H1 (cell line): ENCODE data around the gene PHLPP2. TPM values are rescaled to one million over a fixed set of nuclear protein-coding genes. Genes with fewer than 3 reads are reported as not detected.

ENCODE experiments used
- CTCF ChIA-PET: fragments of 300-600 bp; sonication (Branson Sonifier 250); formaldehyde crosslinking; loops from one replicate; lab custom pipeline; 2021; ENCODE audit not compliant: partially characterized antibody; lab: Charles Lee
- POLR2A ChIA-PET: fragments of 300-600 bp; sonication (Branson Sonifier 250); formaldehyde crosslinking; loops from one replicate; lab custom pipeline; 2021; ENCODE audit warnings: inconsistent platforms; ENCODE audit not compliant: partially characterized antibody; lab: Charles Lee
- DNase-seq, 2 experiments: peaks; one replicate each; pipeline versions ENCODE4 v3.0.0 to v3.0.0-alpha.2; 2010 to 2022; ENCODE audit warnings: low spot score in 2 of 2, low read depth in 1 of 2, mixed read lengths in 1 of 2
- FAIRE-seq: peaks from 2 replicates; lab custom pipeline; 2011; peaks lifted over from hg19 to GRCh38; lab: Jason Lieb, UNC
- H2AFZ ChIP-seq: 2 replicates; pipeline ENCODE4 v1.8.1; 2012; ENCODE audit warnings: low read length, inconsistent platforms
- H2AK5ac ChIP-seq: 2 replicates; pipeline ENCODE4 v1.6.1; 2013; ENCODE audit warnings: low read depth, low read length
- H2BK120ac ChIP-seq: replicated peaks from 2 replicates; pipeline ENCODE3; 2013; ENCODE audit warnings: low read depth, low read length, inconsistent platforms
- H2BK12ac ChIP-seq: 2 replicates; pipeline ENCODE4 v1.6.1; 2013; ENCODE audit warnings: low read depth, low read length
- H2BK15ac ChIP-seq: 2 replicates; pipeline ENCODE4 v1.6.1; 2013; ENCODE audit warnings: low read length
- H2BK20ac ChIP-seq: 2 replicates; pipeline ENCODE4 v1.6.1; 2013; ENCODE audit warnings: low read length
- H2BK5ac ChIP-seq: 2 replicates; pipeline ENCODE4 v1.6.1; 2013; ENCODE audit warnings: low read depth, low read length
- H3K14ac ChIP-seq: 2 replicates; pipeline ENCODE4 v1.6.1; 2013; ENCODE audit warnings: inconsistent platforms; ENCODE audit not compliant: insufficient read length
- H3K18ac ChIP-seq: 2 replicates; pipeline ENCODE4 v1.6.1; 2013; ENCODE audit warnings: low read length; ENCODE audit errors: extremely low read depth
- H3K23ac ChIP-seq: 2 replicates; pipeline ENCODE4 v1.6.1; 2013; ENCODE audit warnings: inconsistent platforms; ENCODE audit not compliant: insufficient read length
- H3K23me2 ChIP-seq: 2 replicates; pipeline ENCODE4 v1.6.1; 2013; ENCODE audit warnings: low read depth, low read length
- H3K27ac ChIP-seq: 2 replicates; pipeline ENCODE4 v1.6.1; 2011; ENCODE audit warnings: low read depth, low read length, inconsistent platforms
- H3K27me3 ChIP-seq, 4 experiments: replicated peaks in 1 of 4; 1 replicate in 1 of 4; 2 replicates in 3 of 4; pipeline versions ENCODE4 v1.6.1 to v1.8.1; 2011 to 2013; ENCODE audit warnings: low read length in 3 of 4, mild to moderate bottlenecking in 3 of 4, inconsistent platforms in 2 of 4, mixed read lengths in 2 of 4, moderate library complexity in 1 of 4; ENCODE audit not compliant: control insufficient read depth in 3 of 4, insufficient read depth in 3 of 4; ENCODE audit errors: extremely low read depth in 1 of 4
- H3K36me3 ChIP-seq, 4 experiments: 2 replicates each; pipeline versions ENCODE4 v1.6.1 to v1.8.1; 2011 to 2013; ENCODE audit warnings: mild to moderate bottlenecking in 4 of 4, low read length in 3 of 4, moderate library complexity in 2 of 4, control low read depth in 1 of 4, inconsistent platforms in 1 of 4; ENCODE audit not compliant: insufficient read depth in 4 of 4, control insufficient read depth in 2 of 4
- H3K4ac ChIP-seq: replicated peaks from 2 replicates; pipeline ENCODE3; 2013; ENCODE audit warnings: low read length, low read depth, mixed read lengths, inconsistent platforms; ENCODE audit not compliant: insufficient read length
- H3K4me1 ChIP-seq, 4 experiments: replicated peaks in 1 of 4; 1 replicate in 1 of 4; 2 replicates in 3 of 4; pipeline versions ENCODE4 v1.6.1 to v1.8.1; 2011 to 2013; ENCODE audit warnings: low read length in 3 of 4, inconsistent platforms in 2 of 4, mixed read lengths in 1 of 4; ENCODE audit not compliant: insufficient read depth in 4 of 4, control insufficient read depth in 3 of 4
- H3K4me2 ChIP-seq, 2 experiments: 2 replicates each; pipeline versions ENCODE4 v1.6.1 to v1.8.1; 2011 to 2013; ENCODE audit warnings: low read depth in 2 of 2, low read length in 2 of 2, control low read depth in 1 of 2, inconsistent platforms in 1 of 2, mild to moderate bottlenecking in 1 of 2; ENCODE audit not compliant: insufficient read depth in 1 of 2
- H3K4me3 ChIP-seq, 4 experiments: fragments of 200-600, 300-600 bp in 1 of 4; sonication (generic), shearing (Covaris generic), sonication (Bioruptor Twin) in 1 of 4; 2 replicates each; pipeline versions ENCODE4 v1.5.1 to v1.8.1; 2011 to 2016; ENCODE audit warnings: low read length in 4 of 4, low read depth in 3 of 4, control low read depth in 2 of 4, inconsistent platforms in 2 of 4, mild to moderate bottlenecking in 2 of 4, mixed read lengths in 1 of 4, moderate library complexity in 1 of 4; ENCODE audit not compliant: insufficient read depth in 2 of 4; ENCODE audit errors: extremely low read depth in 1 of 4
- H3K56ac ChIP-seq: replicated peaks from 2 replicates; pipeline ENCODE3; 2013; ENCODE audit warnings: low read depth, mild to moderate bottlenecking, mixed read lengths, low read length, inconsistent platforms; ENCODE audit not compliant: insufficient read length
- H3K79me1 ChIP-seq: 2 replicates; pipeline ENCODE4 v1.6.1; 2013; ENCODE audit warnings: low read depth, low read length, control low read depth
- H3K79me2 ChIP-seq, 2 experiments: 2 replicates each; pipeline versions ENCODE4 v1.6.1 to v1.8.1; 2012 to 2013; ENCODE audit warnings: low read length in 2 of 2, mild to moderate bottlenecking in 2 of 2, inconsistent platforms in 1 of 2; ENCODE audit not compliant: insufficient read depth in 2 of 2, control insufficient read depth in 1 of 2
- H3K9ac ChIP-seq, 4 experiments: replicated peaks in 1 of 4; 1 replicate in 1 of 4; 2 replicates in 3 of 4; pipeline versions ENCODE4 v1.6.1 to v1.8.1; 2011 to 2013; ENCODE audit warnings: low read depth in 3 of 4, low read length in 3 of 4, control low read depth in 2 of 4, mild to moderate bottlenecking in 2 of 4, moderate library complexity in 2 of 4, inconsistent platforms in 1 of 4; ENCODE audit errors: extremely low read depth in 1 of 4
- H3K9me3 ChIP-seq, 2 experiments: 2 replicates each; pipeline versions ENCODE4 v1.6.1 to v1.8.1; 2012 to 2013; ENCODE audit warnings: mild to moderate bottlenecking in 2 of 2, moderate library complexity in 2 of 2, control low read depth in 1 of 2, inconsistent platforms in 1 of 2, low read depth in 1 of 2, low read length in 1 of 2, mixed read lengths in 1 of 2; ENCODE audit not compliant: insufficient read depth in 2 of 2
- H4K20me1 ChIP-seq, 2 experiments: replicated peaks in 1 of 2; 2 replicates each; pipeline versions ENCODE3 to v1.8.1; 2011 to 2013; ENCODE audit warnings: inconsistent platforms in 2 of 2, low read length in 2 of 2, mild to moderate bottlenecking in 1 of 2; ENCODE audit not compliant: insufficient read depth in 2 of 2, control insufficient read depth in 1 of 2
- H4K5ac ChIP-seq: 2 replicates; pipeline ENCODE4 v1.6.1; 2013; ENCODE audit warnings: low read length, low read depth, mixed read lengths, inconsistent platforms; ENCODE audit not compliant: insufficient read length
- H4K8ac ChIP-seq: 2 replicates; pipeline ENCODE4 v1.8.0; 2013; ENCODE audit warnings: mild to moderate bottlenecking, moderate library complexity, low read length, inconsistent platforms; ENCODE audit not compliant: insufficient read depth; ENCODE audit errors: extremely low read depth
- H4K91ac ChIP-seq: replicated peaks from 2 replicates; pipeline ENCODE3; 2013; ENCODE audit warnings: low read length, mixed read lengths, inconsistent platforms; ENCODE audit not compliant: insufficient read length
- CBX8 ChIP-seq: fragments of 300-800, 300-1000 bp; sonication (generic); IDR thresholded peaks from 2 replicates; pipeline ENCODE4 v1.7.1; 2016; ENCODE audit warnings: low read depth, low read length, borderline replicate concordance
- KDM1A ChIP-seq: fragments of 200-600, 300-600 bp; sonication (generic); IDR thresholded peaks from 2 replicates; pipeline ENCODE4 v1.7.1; 2016; ENCODE audit warnings: mild to moderate bottlenecking, low read length, borderline replicate concordance
- KDM5A ChIP-seq: fragments of 200-600 bp; IDR thresholded peaks from 2 replicates; pipeline ENCODE4 v1.7.1; 2012; ENCODE audit warnings: mild to moderate bottlenecking, low read length, inconsistent platforms, mixed read lengths
- POLR2A ChIP-seq, 2 experiments: IDR thresholded peaks; 1 replicate in 1 of 2; 2 replicates in 1 of 2; pipeline ENCODE4 v1.6.1; 2011; ENCODE audit warnings: low read depth in 2 of 2, low read length in 2 of 2, mild to moderate bottlenecking in 2 of 2; ENCODE audit errors: control extremely low read depth in 1 of 2
- WGBS, 2 experiments: shearing (Covaris generic) in 1 of 2; methylation state at CpG; one replicate each; pipeline versions ENCODE4 v1.1.6 to v1.1.7; 2013 to 2015; ENCODE audit warnings: low lambda C conversion rate in 2 of 2, mixed read lengths in 2 of 2, inconsistent platforms in 1 of 2, low coverage in 1 of 2, missing lambda C conversion rate in 1 of 2; ENCODE audit not compliant: insufficient replicate concordance in 2 of 2, insufficient coverage in 1 of 2, insufficient read length in 1 of 2; ENCODE audit errors: extremely low coverage in 1 of 2, missing lambda C conversion rate in 1 of 2; 5-methylcytosine and 5-hydroxymethylcytosine counted together
- polyA plus RNA-seq, 7 experiments: library from polyadenylated mRNA; depleted of rRNA in 3 of 7; stranded (reverse) in 5 of 7; unstranded in 2 of 7; fragments of >200 nt in 5 of 7; fragments of 200-250 nt in 2 of 7; gene quantifications; 1 replicate in 5 of 7; 2 replicates in 1 of 7; 4 replicates in 1 of 7; pipeline versions ENCODE4 v1.2.1 to v1.2.3, GENCODE V29; 2011 to 2013; ENCODE audit warnings: missing spikeins in 2 of 7, mixed read lengths in 2 of 7
- total RNA-seq: library from RNA; stranded (reverse); fragmentation: NEBNext Ultra II Directional; extraction: Animal tissue kit (Norgen Biotek cat#: 25700); gene quantifications from 2 replicates; pipeline ENCODE4 v1.2.1, GENCODE V29; 2021

PHLPP2 gene
- total and polyA plus RNA-seq, 2 of the 8 experiments (the other 6 are each of a cell fraction or from before 2014, with no cell fraction given): 7.3 to 12.9 TPM

- H4K91ac ChIP-seq: no peak overlapping the region
- H3K9ac ChIP-seq: no peak overlapping the region
- H3K18ac ChIP-seq: no peak overlapping the region
- no peaks in the 10 kb centered on the region for H4K20me1 ChIP-seq
- no peak overlapping the region for H3K4ac ChIP-seq
- H4K5ac ChIP-seq: no peak overlapping the region
- H2BK5ac ChIP-seq: no peak overlapping the region
- TF ChIP-seq KDM1A (no peak), CBX8 (no peak), POLR2A (IDR thresholded peaks at IDR 0.05; ENCODE audit: control extremely low read depth in 1 of 2, low read depth in 2 of 2, low read length in 2 of 2) (no peak), KDM5A (no peak)
- no peak overlapping the region for H2AFZ ChIP-seq
- H3K4me1 ChIP-seq: no peaks in the 10 kb centered on the region; a peak in 1 of 7 replicates
- no peak overlapping the region for H3K56ac ChIP-seq
- no peaks in the 10 kb centered on the region for H3K79me2 ChIP-seq
- no peak overlapping the region for H2BK12ac ChIP-seq
- H3K4me2 ChIP-seq: no peak overlapping the region
- no peak overlapping the region for H3K4me3 ChIP-seq
- H2AK5ac ChIP-seq: no peak overlapping the region
- no peaks in the 10 kb centered on the region for H3K9me3 ChIP-seq
- no peak overlapping the region for H3K14ac ChIP-seq
- H3K79me1 ChIP-seq: no peaks in the 10 kb centered on the region
- H3K23ac ChIP-seq: no peak overlapping the region
- DNase-seq (no peak), FAIRE-seq (no peak)
- no peaks in the 10 kb centered on the region for H3K23me2 ChIP-seq
- no peak overlapping the region for H2BK20ac ChIP-seq
- no peak overlapping the region for H3K27ac ChIP-seq
- 98% methylated on average over 3 of the region's 3 CpGs; no CpG with 5 or more reads in 1 of the 2 experiments for WGBS, 2 experiments
- no peak overlapping the region for H2BK120ac ChIP-seq
- ChIA-PET CTCF (interaction anchor here (0.6 kb wide), 1 partner anchor 57 kb away, joined by 3 read pairs; no protein-coding TSS in a partner anchor), POLR2A (no interaction called here)
- H3K27me3 ChIP-seq: no peaks in the 10 kb centered on the region
- H4K8ac ChIP-seq: no peak overlapping the region
- H2BK15ac ChIP-seq: no peak overlapping the region
- peaks cover 2 to 46% (median 25%) of the 10 kb centered on the region in 4 experiments; a peak in 7 of 8 replicates for H3K36me3 ChIP-seq
Observed at GRCh38 chr16:71732587-71732986, 8.1 kb upstream of the PHLPP2 start.
